Neural crest cell (in vitro differentiated cells): Measurements from ENCODE around the gene GRIK2. TPM values are rescaled to one million over a fixed set of nuclear protein-coding genes. Genes with fewer than 3 reads are reported as not detected.
A peak's percentile ranks its signal among the peaks of the same experiment; 100 is the strongest.

Experiments
- DNase-seq: peaks from one replicate; pipeline ENCODE4 v3.0.0; 2021; ENCODE audit warnings: low read depth, mixed read lengths, low spot score
- H3K27ac Mint-ChIP-seq: one replicate; pipeline ENCODE4 v1.8.0; 2021; ENCODE audit warnings: mild to moderate bottlenecking, mixed read lengths; ENCODE audit not compliant: unreplicated experiment
- H3K27me3 Mint-ChIP-seq: 2 replicates; pipeline ENCODE4 v1.8.0; 2021; ENCODE audit warnings: low read depth, mild to moderate bottlenecking, mixed read lengths
- H3K36me3 Mint-ChIP-seq: 2 replicates; pipeline ENCODE4 v1.8.0; 2021; ENCODE audit warnings: low read depth, mild to moderate bottlenecking, mixed read lengths
- H3K4me1 Mint-ChIP-seq: 2 replicates; pipeline ENCODE4 v1.8.0; 2021; ENCODE audit warnings: mixed read lengths
- H3K4me3 Mint-ChIP-seq: one replicate; pipeline ENCODE4 v1.8.0; 2021; ENCODE audit warnings: mild to moderate bottlenecking, mixed read lengths
- H3K9me3 Mint-ChIP-seq: 2 replicates; pipeline ENCODE4 v1.8.0; 2021; ENCODE audit warnings: mixed read lengths
- total RNA-seq: library from RNA; stranded (reverse); gene quantifications from 2 replicates; pipeline ENCODE4 v1.2.1, GENCODE V29; 2021
- TF ChIP-seq, protein P1 (sequence below): fragments of 200-600 bp; sonication (generic); conservative IDR thresholded peaks from 2 replicates; pipeline ENCODE4 v1.5.0; 2021; ENCODE audit warnings: antibody characterized with exemption, mild to moderate bottlenecking

Gene GRIK2
- total RNA-seq, 1 donor from 2014 or later: 10.5 TPM

DNA sequence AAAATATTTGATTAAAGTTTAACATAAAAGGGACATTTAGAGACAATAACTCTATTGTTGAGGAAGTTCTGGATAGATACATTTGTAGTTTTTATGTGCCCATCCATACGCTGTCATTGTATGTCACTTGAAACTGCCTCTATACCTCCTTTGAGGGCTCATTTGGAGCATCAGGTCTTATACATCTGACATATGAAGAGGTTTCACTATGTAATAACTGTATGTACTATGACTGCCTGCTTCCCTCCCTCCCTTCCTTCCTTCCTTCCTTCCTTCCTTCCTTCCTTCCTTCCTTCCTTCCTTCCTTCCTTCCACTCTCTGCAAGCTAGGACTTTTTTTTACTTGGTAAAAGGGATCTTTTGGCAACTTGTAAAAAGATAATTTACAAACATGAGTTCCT, 657.5 kb downstream of the GRIK2 start:
- H3K27ac Mint-ChIP-seq: no peak overlapping the region
- no peaks in the 10 kb centered on the region for H3K4me1 Mint-ChIP-seq
- no peaks in the 10 kb centered on the region for H3K27me3 Mint-ChIP-seq
- no peak for DNase-seq
- H3K4me3 Mint-ChIP-seq: no peak overlapping the region
- H3K36me3 Mint-ChIP-seq: peaks cover 3% of the 10 kb centered on the region
- TF ChIP-seq, protein P1, sequence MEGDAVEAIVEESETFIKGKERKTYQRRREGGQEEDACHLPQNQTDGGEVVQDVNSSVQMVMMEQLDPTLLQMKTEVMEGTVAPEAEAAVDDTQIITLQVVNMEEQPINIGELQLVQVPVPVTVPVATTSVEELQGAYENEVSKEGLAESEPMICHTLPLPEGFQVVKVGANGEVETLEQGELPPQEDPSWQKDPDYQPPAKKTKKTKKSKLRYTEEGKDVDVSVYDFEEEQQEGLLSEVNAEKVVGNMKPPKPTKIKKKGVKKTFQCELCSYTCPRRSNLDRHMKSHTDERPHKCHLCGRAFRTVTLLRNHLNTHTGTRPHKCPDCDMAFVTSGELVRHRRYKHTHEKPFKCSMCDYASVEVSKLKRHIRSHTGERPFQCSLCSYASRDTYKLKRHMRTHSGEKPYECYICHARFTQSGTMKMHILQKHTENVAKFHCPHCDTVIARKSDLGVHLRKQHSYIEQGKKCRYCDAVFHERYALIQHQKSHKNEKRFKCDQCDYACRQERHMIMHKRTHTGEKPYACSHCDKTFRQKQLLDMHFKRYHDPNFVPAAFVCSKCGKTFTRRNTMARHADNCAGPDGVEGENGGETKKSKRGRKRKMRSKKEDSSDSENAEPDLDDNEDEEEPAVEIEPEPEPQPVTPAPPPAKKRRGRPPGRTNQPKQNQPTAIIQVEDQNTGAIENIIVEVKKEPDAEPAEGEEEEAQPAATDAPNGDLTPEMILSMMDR: no peak
- peaks cover 6% of the 10 kb centered on the region for H3K9me3 Mint-ChIP-seq

DNA sequence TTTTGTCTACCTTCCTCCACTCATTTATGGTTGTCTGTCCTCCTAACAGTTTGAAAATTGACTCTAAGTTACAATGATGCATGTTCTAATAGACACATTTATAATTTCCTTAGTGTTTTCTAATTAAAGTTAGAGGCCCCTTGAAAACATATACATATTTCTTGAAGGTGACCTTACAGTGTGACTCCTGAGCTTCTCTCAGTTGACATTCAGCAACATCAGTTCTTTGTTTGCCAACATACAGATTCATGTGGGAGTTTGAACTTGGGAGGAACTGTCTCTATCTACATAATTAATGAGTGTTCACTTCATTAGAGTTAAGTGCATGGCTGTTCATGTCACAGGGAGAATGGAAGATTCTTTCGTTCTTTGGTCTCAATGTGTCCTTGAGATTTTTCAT, 658.2 kb downstream of the GRIK2 start:
- TF ChIP-seq, protein P1: no peak
- Mint-ChIP-seq H3K36me3 (peaks cover 3% of the 10 kb centered on the region), H3K4me3 (no peak overlapping the region), H3K4me1 (no peaks in the 10 kb centered on the region), H3K27ac (no peak overlapping the region), H3K9me3 (peaks cover 3% of the 10 kb centered on the region), H3K27me3 (no peaks in the 10 kb centered on the region)
- no peak for DNase-seq

DNA sequence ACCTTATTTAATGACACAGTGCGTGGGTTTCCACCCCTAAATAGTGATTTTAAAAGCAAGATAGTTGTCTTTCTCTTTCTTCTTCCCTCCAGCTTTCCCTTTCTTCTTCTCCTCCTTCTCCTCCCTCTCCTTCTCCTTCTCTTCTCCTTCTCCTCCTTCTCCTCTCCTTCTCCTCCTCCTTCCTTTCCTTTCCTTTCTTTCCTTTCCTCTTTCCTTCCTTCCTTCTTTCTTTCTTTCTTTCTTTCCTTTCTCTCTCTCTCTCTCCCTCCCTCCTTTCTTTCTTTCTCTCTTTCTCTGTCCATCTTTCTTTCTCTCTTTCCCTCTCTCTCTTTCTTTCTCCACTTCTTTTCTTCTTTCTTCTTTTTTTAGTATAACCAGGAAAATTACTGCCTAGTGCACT, 670.6 kb downstream of the GRIK2 start:
- no peak for DNase-seq
- no peak overlapping the region for H3K4me3 Mint-ChIP-seq
- H3K9me3 Mint-ChIP-seq: no peaks in the 10 kb centered on the region
- no peaks in the 10 kb centered on the region for H3K27me3 Mint-ChIP-seq
- TF ChIP-seq, protein P1: no peak
- no peaks in the 10 kb centered on the region for H3K36me3 Mint-ChIP-seq
- H3K4me1 Mint-ChIP-seq: peaks cover 5% of the 10 kb centered on the region
- peak overlapping the region; percentile 67 for H3K27ac Mint-ChIP-seq

DNA sequence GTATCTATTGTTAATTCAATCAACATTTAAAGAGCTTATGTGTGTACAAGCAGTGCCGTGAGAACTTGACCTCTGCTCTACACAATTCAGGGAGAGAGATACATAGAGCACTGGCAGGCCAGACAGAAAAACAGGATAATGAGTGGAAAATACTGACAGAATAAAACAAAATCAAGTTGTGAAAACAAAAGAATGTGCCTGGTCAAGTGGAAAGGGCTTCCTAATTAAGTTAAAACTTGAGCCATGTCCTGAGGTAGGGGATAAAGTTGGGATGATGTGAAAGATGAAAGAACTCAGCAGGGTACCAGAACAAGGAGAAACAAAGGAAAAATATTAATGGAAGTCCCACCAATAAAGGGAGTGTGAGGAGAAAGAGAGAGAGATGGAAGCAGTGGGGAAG, 672.8 kb downstream of the GRIK2 start:
- TF ChIP-seq, protein P1: no peak
- Mint-ChIP-seq H3K36me3 (no peaks in the 10 kb centered on the region), H3K4me1 (peaks cover 5% of the 10 kb centered on the region), H3K27me3 (no peaks in the 10 kb centered on the region), H3K9me3 (no peaks in the 10 kb centered on the region), H3K4me3 (no peak overlapping the region), H3K27ac (no peak overlapping the region)
- no peak for DNase-seq

DNA sequence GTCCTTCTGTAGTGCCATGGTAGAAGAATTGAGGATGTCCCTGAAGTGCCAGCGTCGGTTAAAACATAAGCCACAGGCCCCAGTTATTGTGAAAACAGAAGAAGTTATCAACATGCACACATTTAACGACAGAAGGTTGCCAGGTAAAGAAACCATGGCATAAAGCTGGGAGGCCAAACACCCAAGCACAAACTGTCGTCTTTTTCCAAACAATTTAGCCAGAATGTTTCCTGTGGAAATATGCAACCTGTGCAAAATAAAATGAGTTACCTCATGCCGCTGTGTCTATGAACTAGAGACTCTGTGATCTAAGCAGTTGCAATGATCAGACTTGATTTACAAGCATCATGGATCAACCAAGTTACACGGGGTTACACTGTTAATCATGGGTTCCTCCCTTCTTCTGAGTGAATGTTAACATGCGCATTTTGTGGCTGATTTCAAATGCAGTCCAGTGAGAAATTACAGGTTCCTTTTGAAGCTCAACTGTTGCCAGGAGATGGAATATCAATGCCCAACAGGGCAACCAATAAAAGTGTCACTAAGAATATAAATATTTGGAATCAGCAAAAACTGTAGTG, 674.9 kb downstream of the GRIK2 start:
- Mint-ChIP-seq H3K36me3 (no peaks in the 10 kb centered on the region), H3K4me3 (no peak overlapping the region), H3K27ac (no peak overlapping the region), H3K4me1 (peaks cover 5% of the 10 kb centered on the region), H3K27me3 (no peaks in the 10 kb centered on the region), H3K9me3 (no peaks in the 10 kb centered on the region)
- TF ChIP-seq, protein P1: no peak
- DNase-seq: no peak
